Sigmoid colon (tissue), 7 donors: ENCODE results near the gene CAMKK1. TPM values are rescaled to one million over a fixed set of nuclear protein-coding genes. Genes with fewer than 3 reads are reported as not detected.

Experiments used
- DNase-seq: peaks from one replicate; pipeline ENCODE4 v3.0.0-alpha.2; 2019
- H3K27ac ChIP-seq, 4 donors: fragments of 200-600 bp; sonication (generic); one replicate each; pipeline ENCODE4 v1.5.1; 2016 to 2019; ENCODE audit warnings: mild to moderate bottlenecking in 1 of 4
- H3K27me3 ChIP-seq, 3 donors: fragments of 200-600 bp; sonication (generic); one replicate each; pipeline ENCODE4 v1.5.1; 2019; ENCODE audit warnings: mild to moderate bottlenecking in 1 of 3
- H3K36me3 ChIP-seq, 4 donors: fragments of 200-600 bp; sonication (generic); one replicate each; pipeline ENCODE4 v1.5.1; 2016 to 2019
- H3K4me1 ChIP-seq, 4 donors: fragments of 200-600 bp; sonication (generic); one replicate each; pipeline ENCODE4 v1.5.1; 2017 to 2019
- H3K4me3 ChIP-seq, 4 donors: fragments of 200-600 bp; sonication (generic); one replicate each; pipeline ENCODE4 v1.5.1; 2017 to 2019; ENCODE audit warnings: mild to moderate bottlenecking in 2 of 4, moderate library complexity in 1 of 4
- H3K9me3 ChIP-seq, 4 donors: fragments of 200-600 bp in 3 of 4; sonication (generic) in 3 of 4; one replicate each; pipeline versions ENCODE4 v1.5.1 to v1.6.1; 2013 to 2019
- CTCF ChIP-seq, 4 experiments: fragments of 450-650 bp in 3 of 4; fragments of 200-600 bp in 1 of 4; IDR thresholded peaks; one replicate each; pipeline ENCODE4 v1.5.1; 2016 to 2019; ENCODE audit warnings: antibody characterized with exemption in 4 of 4, mild to moderate bottlenecking in 3 of 4, moderate library complexity in 2 of 4
- EP300 ChIP-seq, 4 donors: sonication (generic); formaldehyde crosslinking; IDR thresholded peaks; one replicate each; pipeline ENCODE4 v1.6.1; 2017; ENCODE audit warnings: antibody characterized with exemption in 4 of 4
- POLR2A ChIP-seq, 2 donors: fragments of 450-650 bp; IDR thresholded peaks; one replicate each; pipeline ENCODE4 v1.6.1; 2016; ENCODE audit warnings: antibody characterized with exemption in 2 of 2, mild to moderate bottlenecking in 2 of 2, moderate library complexity in 2 of 2
- POLR2AphosphoS5 ChIP-seq, 4 donors: sonication (generic); formaldehyde crosslinking; IDR thresholded peaks; one replicate each; pipeline ENCODE4 v1.6.1; 2017; ENCODE audit warnings: antibody characterized with exemption in 4 of 4
- WGBS, 2 donors: extraction: QIAGEN DNeasy Blood & Tissue Kit; methylation state at CpG; one replicate each; pipeline ENCODE4 v1.1.7; 2013; 5-methylcytosine and 5-hydroxymethylcytosine counted together
- intact Hi-C: fragments of 100-400 bp; cut with DNase I; formaldehyde crosslinking; loops from one replicate; pipeline ENCODE4 v1.15.1; 2023
- polyA plus RNA-seq, 3 donors: library from polyadenylated mRNA; stranded (reverse); fragments of 200-250 nt; gene quantifications; one replicate each; pipeline ENCODE4 v1.2.3, GENCODE V29; 2013
- total RNA-seq, 4 donors: library from RNA; depleted of rRNA; stranded (reverse); fragments of >200 nt; gene quantifications; one replicate each; pipeline ENCODE4 v1.1.0, GENCODE V29; 2016
- donor health status: healthy with polysubstance abuse.
- donor health status: Bipolar disorder and iron deficiency.
- donor health status: healthy.

CAMKK1 gene
- total RNA-seq = 10 to 100 TPM in 1 of 4 donors, 1 to 10 TPM in 3; 3.8 to 12.8 (median 8.1) TPM
- 1 to 10 TPM in 2 of 3 donors, under 1 TPM in 1; 0.92 to 6.3 (median 2.4) TPM for polyA plus RNA-seq

- peak within 1 kb of the TSS; percentile 57 to 76 (median 70) for H3K4me3 ChIP-seq
- peak within 1 kb of the TSS; percentile 86 to 96 (median 90) for H3K27ac ChIP-seq
- H3K36me3 ChIP-seq = no peaks in the 10 kb centered on the region
- no peaks in the 10 kb centered on the region for H3K27me3 ChIP-seq
- peak; percentile 95 for DNase-seq
- H3K4me1 ChIP-seq = peaks cover 0 to 68% (median 65%) of the 10 kb centered on the region in 4 donors
- no peaks in the 10 kb centered on the region for H3K9me3 ChIP-seq
- intact Hi-C loops = loop anchor here (5.0 kb wide), 1 partner anchor 54 kb away; no protein-coding TSS in a partner anchor
- TF ChIP-seq POLR2A (IDR thresholded peaks at IDR 0.05) = no peak
- TF ChIP-seq POLR2AphosphoS5 (IDR thresholded peaks at IDR 0.05) = peak; percentile 4 to 62 (median 24)
- no peak for TF ChIP-seq EP300 (IDR thresholded peaks at IDR 0.05)
- TF ChIP-seq CTCF (IDR thresholded peaks at IDR 0.05) = no peak
- 3% methylated on average over 75 of the region's 75 CpGs for WGBS, 2 donors
Measured at GRCh38 chr17:3893003-3893719, at the start of gene CAMKK1. CAMKK1 (minus strand) TSS chr17:3893053; CDS start chr17:3885687, 7,366 bp downstream.

- 96% methylated on average over 48 of the region's 48 CpGs for WGBS, 2 donors
- intact Hi-C loops = no loop called here
- no peaks in the 10 kb centered on the region for H3K36me3 ChIP-seq
Measured at GRCh38 chr17:3940965-3941698, 48.3 kb upstream of the CAMKK1 start.

GRCh38 chr17:3937359-3937758, 44.5 kb upstream of the CAMKK1 start:
- Histone ChIP-seq H3K27ac (no peak overlapping the region), H3K36me3 (no peaks in the 10 kb centered on the region), H3K4me1 (no peaks in the 10 kb centered on the region), H3K27me3 (no peaks in the 10 kb centered on the region), H3K9me3 (no peaks in the 10 kb centered on the region), H3K4me3 (no peak overlapping the region)
- TF ChIP-seq POLR2AphosphoS5 (IDR thresholded peaks at IDR 0.05) (no peak), EP300 (IDR thresholded peaks at IDR 0.05) (no peak), CTCF (IDR thresholded peaks at IDR 0.05) (no peak), POLR2A (IDR thresholded peaks at IDR 0.05) (no peak)
- 96 to 98% methylated on average over 17 of the region's 17 CpGs for WGBS, 2 donors
- no peak for DNase-seq
- intact Hi-C loops = no loop called here

More at GRCh38 chr17:3940965-3941698, 48.3 kb upstream of the CAMKK1 start:
- TF ChIP-seq EP300 (IDR thresholded peaks at IDR 0.05) (no peak), CTCF (IDR thresholded peaks at IDR 0.05) (no peak), POLR2A (IDR thresholded peaks at IDR 0.05) (no peak), POLR2AphosphoS5 (IDR thresholded peaks at IDR 0.05) (no peak)
- Histone ChIP-seq H3K4me3 (no peak overlapping the region), H3K27ac (no peak overlapping the region), H3K9me3 (no peaks in the 10 kb centered on the region), H3K4me1 (peaks cover 0 to 18% (median 16%) of the 10 kb centered on the region in 4 donors), H3K27me3 (no peaks in the 10 kb centered on the region)
- DNase-seq = no peak

- H3K27ac ChIP-seq = no peak overlapping the region
- no peaks in the 10 kb centered on the region for H3K4me1 ChIP-seq
- no peaks in the 10 kb centered on the region for H3K36me3 ChIP-seq
- intact Hi-C loops = no loop called here
- no peak for DNase-seq
- no peak for TF ChIP-seq CTCF (IDR thresholded peaks at IDR 0.05)
- TF ChIP-seq EP300 (IDR thresholded peaks at IDR 0.05) = no peak
- no peak for TF ChIP-seq POLR2A (IDR thresholded peaks at IDR 0.05)
- no peak for TF ChIP-seq POLR2AphosphoS5 (IDR thresholded peaks at IDR 0.05)
- no peaks in the 10 kb centered on the region for H3K27me3 ChIP-seq
- H3K4me3 ChIP-seq = no peak overlapping the region
- 97% methylated on average over 9 of the region's 9 CpGs for WGBS, 2 donors
- no peaks in the 10 kb centered on the region for H3K9me3 ChIP-seq
Measured at GRCh38 chr17:3935825-3936355, 43.0 kb upstream of the CAMKK1 start.
